ENCODE measurements around the gene PIP4K2A. TPM values are rescaled to one million over a fixed set of nuclear protein-coding genes. Genes with fewer than 3 reads are reported as not detected.

Gene PIP4K2A
- total and polyA plus RNA-seq, 2 of the 13 experiments (the other 11 are each of a cell fraction or from before 2014, with no cell fraction given), result 9.1 to 22.6 TPM

DNA sequence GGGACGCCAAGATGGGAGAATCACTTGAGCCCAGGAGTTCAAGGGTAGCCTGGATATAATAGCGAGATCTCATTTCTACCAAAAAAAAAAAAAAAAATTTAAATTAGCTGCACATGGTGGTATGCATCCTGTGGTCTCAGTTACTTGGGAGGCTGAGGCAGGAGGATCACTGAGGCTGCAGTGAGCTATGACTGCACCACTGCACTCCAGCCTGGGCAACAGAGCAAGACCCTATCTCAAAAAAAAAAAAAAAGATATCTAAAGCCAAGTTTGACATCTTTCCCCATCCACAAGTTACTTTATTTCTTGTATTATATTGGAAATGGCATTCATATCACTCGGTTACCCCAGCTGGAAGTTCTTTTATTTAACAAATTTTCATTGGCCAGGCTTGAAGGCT is 3.4 kb upstream of the PIP4K2A start:
- no peak for FAIRE-seq
- TF ChIP-seq, protein P1, sequence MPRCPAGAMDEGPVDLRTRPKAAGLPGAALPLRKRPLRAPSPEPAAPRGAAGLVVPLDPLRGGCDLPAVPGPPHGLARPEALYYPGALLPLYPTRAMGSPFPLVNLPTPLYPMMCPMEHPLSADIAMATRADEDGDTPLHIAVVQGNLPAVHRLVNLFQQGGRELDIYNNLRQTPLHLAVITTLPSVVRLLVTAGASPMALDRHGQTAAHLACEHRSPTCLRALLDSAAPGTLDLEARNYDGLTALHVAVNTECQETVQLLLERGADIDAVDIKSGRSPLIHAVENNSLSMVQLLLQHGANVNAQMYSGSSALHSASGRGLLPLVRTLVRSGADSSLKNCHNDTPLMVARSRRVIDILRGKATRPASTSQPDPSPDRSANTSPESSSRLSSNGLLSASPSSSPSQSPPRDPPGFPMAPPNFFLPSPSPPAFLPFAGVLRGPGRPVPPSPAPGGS (CRISPR knock-in tag; IDR thresholded peaks at IDR 0.05), result no peak
- TF ChIP-seq TBP (CRISPR knock-in tag; IDR thresholded peaks at IDR 0.05) (no peak), ZNF83 (CRISPR knock-in tag; IDR thresholded peaks at IDR 0.05; ENCODE audit: borderline replicate concordance) (no peak), IRX3 (CRISPR knock-in tag; IDR thresholded peaks at IDR 0.05; ENCODE audit: borderline replicate concordance, low read depth) (no peak), ZNF780A (CRISPR knock-in tag; IDR thresholded peaks at IDR 0.05) (no peak), TBX3 (IDR thresholded peaks at IDR 0.05; ENCODE audit: borderline replicate concordance) (no peak), RAD21 (CRISPR knock-in tag; IDR thresholded peaks at IDR 0.05) (no peak)
- TF ChIP-seq, protein P2, sequence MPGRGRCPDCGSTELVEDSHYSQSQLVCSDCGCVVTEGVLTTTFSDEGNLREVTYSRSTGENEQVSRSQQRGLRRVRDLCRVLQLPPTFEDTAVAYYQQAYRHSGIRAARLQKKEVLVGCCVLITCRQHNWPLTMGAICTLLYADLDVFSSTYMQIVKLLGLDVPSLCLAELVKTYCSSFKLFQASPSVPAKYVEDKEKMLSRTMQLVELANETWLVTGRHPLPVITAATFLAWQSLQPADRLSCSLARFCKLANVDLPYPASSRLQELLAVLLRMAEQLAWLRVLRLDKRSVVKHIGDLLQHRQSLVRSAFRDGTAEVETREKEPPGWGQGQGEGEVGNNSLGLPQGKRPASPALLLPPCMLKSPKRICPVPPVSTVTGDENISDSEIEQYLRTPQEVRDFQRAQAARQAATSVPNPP (CRISPR knock-in tag; IDR thresholded peaks at IDR 0.05), result no peak
- TF ChIP-seq, protein P3, sequence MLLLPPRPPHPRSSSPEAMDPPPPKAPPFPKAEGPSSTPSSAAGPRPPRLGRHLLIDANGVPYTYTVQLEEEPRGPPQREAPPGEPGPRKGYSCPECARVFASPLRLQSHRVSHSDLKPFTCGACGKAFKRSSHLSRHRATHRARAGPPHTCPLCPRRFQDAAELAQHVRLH (CRISPR knock-in tag; IDR thresholded peaks at IDR 0.05; ENCODE audit: borderline replicate concordance, low read depth), result no peak
- TF ChIP-seq, protein P4, sequence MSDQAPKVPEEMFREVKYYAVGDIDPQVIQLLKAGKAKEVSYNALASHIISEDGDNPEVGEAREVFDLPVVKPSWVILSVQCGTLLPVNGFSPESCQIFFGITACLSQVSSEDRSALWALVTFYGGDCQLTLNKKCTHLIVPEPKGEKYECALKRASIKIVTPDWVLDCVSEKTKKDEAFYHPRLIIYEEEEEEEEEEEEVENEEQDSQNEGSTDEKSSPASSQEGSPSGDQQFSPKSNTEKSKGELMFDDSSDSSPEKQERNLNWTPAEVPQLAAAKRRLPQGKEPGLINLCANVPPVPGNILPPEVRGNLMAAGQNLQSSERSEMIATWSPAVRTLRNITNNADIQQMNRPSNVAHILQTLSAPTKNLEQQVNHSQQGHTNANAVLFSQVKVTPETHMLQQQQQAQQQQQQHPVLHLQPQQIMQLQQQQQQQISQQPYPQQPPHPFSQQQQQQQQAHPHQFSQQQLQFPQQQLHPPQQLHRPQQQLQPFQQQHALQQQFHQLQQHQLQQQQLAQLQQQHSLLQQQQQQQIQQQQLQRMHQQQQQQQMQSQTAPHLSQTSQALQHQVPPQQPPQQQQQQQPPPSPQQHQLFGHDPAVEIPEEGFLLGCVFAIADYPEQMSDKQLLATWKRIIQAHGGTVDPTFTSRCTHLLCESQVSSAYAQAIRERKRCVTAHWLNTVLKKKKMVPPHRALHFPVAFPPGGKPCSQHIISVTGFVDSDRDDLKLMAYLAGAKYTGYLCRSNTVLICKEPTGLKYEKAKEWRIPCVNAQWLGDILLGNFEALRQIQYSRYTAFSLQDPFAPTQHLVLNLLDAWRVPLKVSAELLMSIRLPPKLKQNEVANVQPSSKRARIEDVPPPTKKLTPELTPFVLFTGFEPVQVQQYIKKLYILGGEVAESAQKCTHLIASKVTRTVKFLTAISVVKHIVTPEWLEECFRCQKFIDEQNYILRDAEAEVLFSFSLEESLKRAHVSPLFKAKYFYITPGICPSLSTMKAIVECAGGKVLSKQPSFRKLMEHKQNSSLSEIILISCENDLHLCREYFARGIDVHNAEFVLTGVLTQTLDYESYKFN (CRISPR knock-in tag; conservative IDR thresholded peaks at IDR 0.05), result no peak
- TF ChIP-seq, protein P5, sequence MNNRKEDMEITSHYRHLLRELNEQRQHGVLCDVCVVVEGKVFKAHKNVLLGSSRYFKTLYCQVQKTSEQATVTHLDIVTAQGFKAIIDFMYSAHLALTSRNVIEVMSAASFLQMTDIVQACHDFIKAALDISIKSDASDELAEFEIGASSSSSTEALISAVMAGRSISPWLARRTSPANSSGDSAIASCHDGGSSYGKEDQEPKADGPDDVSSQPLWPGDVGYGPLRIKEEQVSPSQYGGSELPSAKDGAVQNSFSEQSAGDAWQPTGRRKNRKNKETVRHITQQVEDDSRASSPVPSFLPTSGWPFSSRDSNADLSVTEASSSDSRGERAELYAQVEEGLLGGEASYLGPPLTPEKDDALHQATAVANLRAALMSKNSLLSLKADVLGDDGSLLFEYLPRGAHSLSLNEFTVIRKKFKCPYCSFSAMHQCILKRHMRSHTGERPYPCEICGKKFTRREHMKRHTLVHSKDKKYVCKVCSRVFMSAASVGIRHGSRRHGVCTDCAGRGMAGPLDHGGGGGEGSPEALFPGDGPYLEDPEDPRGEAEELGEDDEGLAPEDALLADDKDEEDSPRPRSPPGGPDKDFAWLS (CRISPR knock-in tag; IDR thresholded peaks at IDR 0.05; ENCODE audit: borderline replicate concordance), result no peak
- TF ChIP-seq, protein P6, sequence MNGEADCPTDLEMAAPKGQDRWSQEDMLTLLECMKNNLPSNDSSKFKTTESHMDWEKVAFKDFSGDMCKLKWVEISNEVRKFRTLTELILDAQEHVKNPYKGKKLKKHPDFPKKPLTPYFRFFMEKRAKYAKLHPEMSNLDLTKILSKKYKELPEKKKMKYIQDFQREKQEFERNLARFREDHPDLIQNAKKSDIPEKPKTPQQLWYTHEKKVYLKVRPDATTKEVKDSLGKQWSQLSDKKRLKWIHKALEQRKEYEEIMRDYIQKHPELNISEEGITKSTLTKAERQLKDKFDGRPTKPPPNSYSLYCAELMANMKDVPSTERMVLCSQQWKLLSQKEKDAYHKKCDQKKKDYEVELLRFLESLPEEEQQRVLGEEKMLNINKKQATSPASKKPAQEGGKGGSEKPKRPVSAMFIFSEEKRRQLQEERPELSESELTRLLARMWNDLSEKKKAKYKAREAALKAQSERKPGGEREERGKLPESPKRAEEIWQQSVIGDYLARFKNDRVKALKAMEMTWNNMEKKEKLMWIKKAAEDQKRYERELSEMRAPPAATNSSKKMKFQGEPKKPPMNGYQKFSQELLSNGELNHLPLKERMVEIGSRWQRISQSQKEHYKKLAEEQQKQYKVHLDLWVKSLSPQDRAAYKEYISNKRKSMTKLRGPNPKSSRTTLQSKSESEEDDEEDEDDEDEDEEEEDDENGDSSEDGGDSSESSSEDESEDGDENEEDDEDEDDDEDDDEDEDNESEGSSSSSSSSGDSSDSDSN (CRISPR knock-in tag; IDR thresholded peaks at IDR 0.05), result no peak

More for the DNA sequence above, 3.4 kb upstream of the PIP4K2A start:
- H3K36me3 ChIP-seq (replicated peaks in 1 of 2; ENCODE audit: control insufficient read depth in 1 of 2, insufficient read depth in 2 of 2, low read length in 2 of 2), result no peaks in the 10 kb centered on the region
- H3K9me3 ChIP-seq (ENCODE audit: low read length), result no peaks in the 10 kb centered on the region
- 54% methylated on average over 3 of the region's 3 CpGs for WGBS (ENCODE audit: low lambda C conversion rate)
- H4K20me1 ChIP-seq (ENCODE audit: insufficient read depth, low read length), result no peaks in the 10 kb centered on the region; the same call in 1 of the 2 replicates
- ATAC-seq (no peak), DNase-seq (ENCODE audit: low spot score) (no peak)
- no peak overlapping the region for H2AFZ ChIP-seq (ENCODE audit: low read length)
- CTCF ChIA-PET (ENCODE audit: low intra/inter-chr PET ratio, low total read pairs), result no interaction called here
- H3K4me3 ChIP-seq (replicated peaks in 1 of 3; ENCODE audit: insufficient read depth in 1 of 3, low read depth in 2 of 3, low read length in 3 of 3), result no peak overlapping the region
- peaks cover 1 to 3% of the 10 kb centered on the region in 2 experiments; a peak in 3 of 5 replicates for H3K27me3 ChIP-seq (ENCODE audit: control insufficient read depth in 1 of 2, insufficient read depth in 2 of 2, low read length in 2 of 2)
- intact Hi-C loops (cut with micrococcal nuclease; ENCODE audit: unreplicated experiment), result loop anchor here (10.0 kb wide), 1 partner anchor 53 kb away; no protein-coding TSS in a partner anchor
- BruUV-seq (replicated peaks), result no TSS peak
- in situ Hi-C loops (cut with HindIII; ENCODE audit: extremely low pct_ligation_motif_present, low pct_unique_long_range_greater_than_20kb), result loop anchor here (10.0 to 25.0 kb wide), 2 partner anchors 113 to 405 kb away; partner anchors contain the start of genes BMI1 and COMMD3
- no peak overlapping the region for H3K4me2 ChIP-seq (ENCODE audit: low read depth, low read length)
- no peak overlapping the region for H3K27ac ChIP-seq (ENCODE audit: extremely low read length, insufficient read depth, low read length)
- H3K4me1 ChIP-seq (ENCODE audit: insufficient read depth, low read length), result peaks cover 22% of the 10 kb centered on the region
- H3K79me2 ChIP-seq (ENCODE audit: insufficient read depth, low read length), result peaks cover 7% of the 10 kb centered on the region
- POLR2A ChIA-PET, result no interaction called here
- H3K9ac ChIP-seq (ENCODE audit: insufficient read depth, low read depth, low read length), result no peak overlapping the region
